ENCODE data around the gene PAPOLB. TPM values are rescaled to one million over a fixed set of nuclear protein-coding genes. Genes with fewer than 3 reads are reported as not detected.

PAPOLB gene
- total RNA-seq, 1 donor, result 0.36 TPM

DNA sequence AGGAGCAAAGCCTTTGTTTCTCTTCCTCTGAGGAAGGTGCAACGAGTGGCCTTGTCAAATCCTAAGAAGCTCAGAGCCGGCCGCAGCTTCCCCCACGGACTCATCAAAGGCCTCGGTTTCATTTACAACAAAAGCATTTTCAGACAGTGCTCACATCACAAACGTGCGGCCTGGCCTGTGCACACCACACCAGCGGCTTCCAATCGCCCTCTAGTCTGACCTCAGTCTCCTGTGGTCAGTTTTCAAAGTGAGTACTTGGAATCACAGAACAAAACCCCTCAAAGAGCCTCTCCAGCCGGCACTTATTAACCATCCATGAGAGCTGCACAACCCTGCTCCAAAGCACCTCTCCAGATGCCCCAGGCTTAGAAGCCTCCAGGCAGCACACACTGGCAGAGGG lies 18.4 kb upstream of the PAPOLB start:
- Histone ChIP-seq H3K4me2 (ENCODE audit: insufficient read depth, low read length) (no peak overlapping the region), H3K4me1 (ENCODE audit: insufficient read depth, low read length) (peaks cover 10% of the 10 kb centered on the region), H3K9me3 (ENCODE audit: low read depth, low read length) (no peaks in the 10 kb centered on the region), H2AFZ (ENCODE audit: low read length) (peak overlapping the region; percentile 1), H3K4me3 (ENCODE audit: insufficient read depth, low read length) (no peak overlapping the region), H3K79me2 (ENCODE audit: insufficient read depth, low read length) (no peaks in the 10 kb centered on the region), H3K27ac (ENCODE audit: low read depth, low read length) (no peak overlapping the region), H4K20me1 (ENCODE audit: insufficient read depth, low read length) (no peaks in the 10 kb centered on the region), H3K27me3 (ENCODE audit: insufficient read depth, low read length) (peaks cover 4% of the 10 kb centered on the region), H3K36me3 (ENCODE audit: insufficient read depth, low read length) (no peaks in the 10 kb centered on the region)
- peak; percentile 84 for DNase-seq (ENCODE audit: insufficient read length, low spot score, missing footprints)
- TF ChIP-seq, protein P1, sequence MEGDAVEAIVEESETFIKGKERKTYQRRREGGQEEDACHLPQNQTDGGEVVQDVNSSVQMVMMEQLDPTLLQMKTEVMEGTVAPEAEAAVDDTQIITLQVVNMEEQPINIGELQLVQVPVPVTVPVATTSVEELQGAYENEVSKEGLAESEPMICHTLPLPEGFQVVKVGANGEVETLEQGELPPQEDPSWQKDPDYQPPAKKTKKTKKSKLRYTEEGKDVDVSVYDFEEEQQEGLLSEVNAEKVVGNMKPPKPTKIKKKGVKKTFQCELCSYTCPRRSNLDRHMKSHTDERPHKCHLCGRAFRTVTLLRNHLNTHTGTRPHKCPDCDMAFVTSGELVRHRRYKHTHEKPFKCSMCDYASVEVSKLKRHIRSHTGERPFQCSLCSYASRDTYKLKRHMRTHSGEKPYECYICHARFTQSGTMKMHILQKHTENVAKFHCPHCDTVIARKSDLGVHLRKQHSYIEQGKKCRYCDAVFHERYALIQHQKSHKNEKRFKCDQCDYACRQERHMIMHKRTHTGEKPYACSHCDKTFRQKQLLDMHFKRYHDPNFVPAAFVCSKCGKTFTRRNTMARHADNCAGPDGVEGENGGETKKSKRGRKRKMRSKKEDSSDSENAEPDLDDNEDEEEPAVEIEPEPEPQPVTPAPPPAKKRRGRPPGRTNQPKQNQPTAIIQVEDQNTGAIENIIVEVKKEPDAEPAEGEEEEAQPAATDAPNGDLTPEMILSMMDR (IDR thresholded peaks at IDR 0.05; ENCODE audit: extremely low read depth, low read depth, low read length), result no peak

DNA sequence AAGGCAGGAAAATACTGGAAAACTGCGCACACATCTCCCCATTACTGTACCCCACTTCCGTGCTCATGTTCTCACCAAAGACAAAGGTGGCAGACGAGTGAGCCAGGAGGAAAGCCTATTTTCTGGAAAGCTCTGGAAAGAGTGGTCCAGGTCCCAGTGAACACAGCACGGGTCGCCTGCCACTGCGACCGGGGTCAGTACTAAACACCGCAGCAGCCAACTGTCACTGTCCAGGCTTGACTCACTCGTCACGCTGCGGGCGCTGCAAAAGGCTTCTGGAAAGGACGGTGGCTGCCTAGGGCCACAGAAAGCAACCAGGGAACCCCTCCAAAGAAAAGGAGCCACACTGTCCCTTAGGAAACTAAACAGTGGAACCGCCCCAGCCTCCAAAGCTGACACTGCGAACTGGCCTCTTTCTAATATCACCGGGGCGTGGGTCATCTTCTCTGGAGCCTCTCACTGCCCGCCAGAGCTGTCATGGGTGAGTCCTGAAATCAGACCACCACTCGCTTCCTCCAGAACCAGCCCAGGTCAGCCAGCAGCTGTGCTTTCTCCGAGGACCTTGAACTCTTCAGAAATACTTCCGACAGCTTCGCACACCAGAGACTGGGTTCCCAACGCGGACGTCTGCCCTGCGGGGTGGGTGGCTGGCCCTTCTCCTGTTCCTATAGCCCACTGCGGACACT lies 17.7 kb upstream of the PAPOLB start:
- H3K27ac ChIP-seq (ENCODE audit: low read depth, low read length), result no peak overlapping the region
- H3K4me1 ChIP-seq (ENCODE audit: insufficient read depth, low read length), result peaks cover 10% of the 10 kb centered on the region
- H3K36me3 ChIP-seq (ENCODE audit: insufficient read depth, low read length), result no peaks in the 10 kb centered on the region
- TF ChIP-seq, protein P1 (IDR thresholded peaks at IDR 0.05; ENCODE audit: extremely low read depth, low read depth, low read length), result no peak
- no peak for DNase-seq (ENCODE audit: insufficient read length, low spot score, missing footprints)
- no peak overlapping the region for H3K4me2 ChIP-seq (ENCODE audit: insufficient read depth, low read length)
- H3K9me3 ChIP-seq (ENCODE audit: low read depth, low read length), result no peaks in the 10 kb centered on the region
- H3K4me3 ChIP-seq (ENCODE audit: insufficient read depth, low read length), result no peak overlapping the region
- H2AFZ ChIP-seq (ENCODE audit: low read length), result no peak overlapping the region
- no peaks in the 10 kb centered on the region for H4K20me1 ChIP-seq (ENCODE audit: insufficient read depth, low read length)
- no peaks in the 10 kb centered on the region for H3K79me2 ChIP-seq (ENCODE audit: insufficient read depth, low read length)
- peaks cover 4% of the 10 kb centered on the region for H3K27me3 ChIP-seq (ENCODE audit: insufficient read depth, low read length)

DNA sequence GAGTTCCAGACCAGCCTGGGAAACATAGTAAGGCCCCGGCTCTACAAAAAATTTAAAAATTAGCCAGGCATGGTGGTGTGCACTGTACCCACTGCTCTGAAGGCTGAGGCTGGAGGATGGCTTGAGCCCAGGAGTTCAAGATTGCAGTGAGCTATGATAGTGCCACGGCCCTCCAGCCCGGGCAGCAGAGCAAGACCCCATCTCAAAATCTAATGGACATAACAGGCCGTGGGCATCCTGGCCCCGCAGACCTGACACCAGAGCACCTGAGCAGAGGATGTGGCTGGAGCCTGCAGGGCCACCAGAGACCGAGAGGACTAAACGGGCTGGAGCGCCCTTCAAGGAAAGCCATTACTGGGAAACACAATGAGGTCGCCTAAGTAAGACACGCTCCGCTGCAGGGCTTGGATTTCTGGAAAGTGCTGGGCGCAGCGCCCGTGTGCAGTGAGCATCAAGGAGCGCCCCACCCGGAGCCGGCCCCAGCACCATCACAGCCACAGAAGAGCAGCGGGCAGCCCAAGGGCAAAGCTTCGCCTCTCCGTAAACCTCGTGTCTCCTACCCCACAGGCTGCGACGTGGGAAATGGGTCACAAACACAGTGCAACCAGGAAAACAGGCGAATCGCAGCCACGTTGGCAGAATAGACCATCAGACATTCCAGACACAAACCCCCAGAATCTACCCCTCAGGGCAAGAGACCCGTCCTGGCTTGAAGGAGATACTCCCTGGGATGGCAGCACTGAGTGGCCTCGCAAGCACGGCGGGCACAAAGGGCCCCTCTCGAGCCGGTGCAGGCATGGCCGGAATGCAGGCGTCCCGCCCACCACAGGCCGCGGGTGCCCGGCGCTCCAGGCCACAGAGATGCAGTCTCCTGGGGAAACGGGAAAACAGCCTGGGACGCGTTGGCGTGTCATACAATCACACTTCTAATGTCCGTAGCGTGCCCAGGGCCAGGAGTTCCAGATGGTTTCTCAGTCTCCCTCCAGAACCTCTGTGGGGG lies 16.8 kb upstream of the PAPOLB start:
- no peaks in the 10 kb centered on the region for H3K27me3 ChIP-seq (ENCODE audit: insufficient read depth, low read length)
- no peak overlapping the region for H3K4me2 ChIP-seq (ENCODE audit: insufficient read depth, low read length)
- H3K4me3 ChIP-seq (ENCODE audit: insufficient read depth, low read length), result no peak overlapping the region
- no peak overlapping the region for H3K27ac ChIP-seq (ENCODE audit: low read depth, low read length)
- TF ChIP-seq, protein P1 (IDR thresholded peaks at IDR 0.05; ENCODE audit: extremely low read depth, low read depth, low read length), result no peak
- no peaks in the 10 kb centered on the region for H4K20me1 ChIP-seq (ENCODE audit: insufficient read depth, low read length)
- H3K36me3 ChIP-seq (ENCODE audit: insufficient read depth, low read length), result no peaks in the 10 kb centered on the region
- H3K9me3 ChIP-seq (ENCODE audit: low read depth, low read length), result no peaks in the 10 kb centered on the region
- H3K4me1 ChIP-seq (ENCODE audit: insufficient read depth, low read length), result peaks cover 10% of the 10 kb centered on the region
- no peaks in the 10 kb centered on the region for H3K79me2 ChIP-seq (ENCODE audit: insufficient read depth, low read length)
- H2AFZ ChIP-seq (ENCODE audit: low read length), result no peak overlapping the region
- no peak for DNase-seq (ENCODE audit: insufficient read length, low spot score, missing footprints)

DNA sequence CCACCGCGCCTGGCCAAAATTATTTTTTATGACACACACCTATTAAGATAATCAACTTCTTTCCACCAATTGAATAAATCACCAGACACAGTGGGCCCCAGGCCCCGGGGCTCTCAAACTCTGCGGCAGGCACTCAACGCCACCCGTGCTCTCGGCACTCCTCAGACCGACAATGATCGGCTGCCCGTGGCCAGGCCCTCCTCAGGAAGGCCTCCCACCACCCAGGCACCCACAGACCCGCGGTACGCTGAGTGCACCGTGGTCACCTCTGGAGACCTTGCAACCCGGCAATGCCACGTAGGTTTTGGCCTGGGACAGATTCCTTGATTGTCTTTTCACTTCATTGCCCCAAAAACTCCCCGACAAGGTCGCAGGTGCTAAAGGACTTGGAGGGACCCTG lies 14.8 kb upstream of the PAPOLB start:
- TF ChIP-seq, protein P1 (IDR thresholded peaks at IDR 0.05; ENCODE audit: extremely low read depth, low read depth, low read length), result no peak
- H3K9me3 ChIP-seq (ENCODE audit: low read depth, low read length), result no peaks in the 10 kb centered on the region
- H3K27me3 ChIP-seq (ENCODE audit: insufficient read depth, low read length), result no peaks in the 10 kb centered on the region
- H3K4me3 ChIP-seq (ENCODE audit: insufficient read depth, low read length), result no peak overlapping the region
- no peak overlapping the region for H2AFZ ChIP-seq (ENCODE audit: low read length)
- no peak overlapping the region for H3K27ac ChIP-seq (ENCODE audit: low read depth, low read length)
- no peak overlapping the region for H3K4me2 ChIP-seq (ENCODE audit: insufficient read depth, low read length)
- no peaks in the 10 kb centered on the region for H3K79me2 ChIP-seq (ENCODE audit: insufficient read depth, low read length)
- no peak for DNase-seq (ENCODE audit: insufficient read length, low spot score, missing footprints)
- no peaks in the 10 kb centered on the region for H3K36me3 ChIP-seq (ENCODE audit: insufficient read depth, low read length)
- no peaks in the 10 kb centered on the region for H4K20me1 ChIP-seq (ENCODE audit: insufficient read depth, low read length)
- H3K4me1 ChIP-seq (ENCODE audit: insufficient read depth, low read length), result no peaks in the 10 kb centered on the region
